Activated B cell treated with CpG ODN at 0.5 μM for 24 hours (primary cell): ENCODE measurements around the gene RPS19. TPM values are rescaled to one million over a fixed set of nuclear protein-coding genes. Genes with fewer than 3 reads are reported as not detected.

Experiments
- ATAC-seq: fragments of 200-7000 bp; cut with Tn5 transposase; one replicate; pipeline ENCODE4 v1.10.0; 2021; ENCODE audit warnings: low read depth, mild to moderate bottlenecking, moderate library complexity
- CTCF ChIA-PET: fragments of 350-600 bp; sonication (Branson Sonifier 250); formaldehyde crosslinking; loops from one replicate; lab custom pipeline; 2021; ENCODE audit warnings: antibody characterized with exemption; lab: Charles Lee
- POLR2A ChIA-PET: fragments of 350-600 bp; sonication (Branson Sonifier 250); formaldehyde crosslinking; loops from one replicate; lab custom pipeline; 2021; ENCODE audit warnings: antibody characterized with exemption; lab: Charles Lee
- DNase-seq: peaks from one replicate; pipeline ENCODE4 v3.0.0; 2022
- H3K27ac Mint-ChIP-seq: one replicate; pipeline ENCODE4 v1.8.0; 2020; ENCODE audit warnings: mixed read lengths
- H3K27me3 Mint-ChIP-seq: one replicate; pipeline ENCODE4 v1.8.0; 2021; ENCODE audit warnings: mixed read lengths
- H3K36me3 Mint-ChIP-seq: one replicate; pipeline ENCODE4 v1.8.0; 2021; ENCODE audit warnings: low read depth, mixed read lengths
- H3K4me1 Mint-ChIP-seq: one replicate; pipeline ENCODE4 v1.8.0; 2021; ENCODE audit warnings: mixed read lengths
- H3K4me3 Mint-ChIP-seq: one replicate; pipeline ENCODE4 v1.8.0; 2020; ENCODE audit warnings: mild to moderate bottlenecking, mixed read lengths
- H3K9me3 Mint-ChIP-seq: one replicate; pipeline ENCODE4 v1.8.0; 2020; ENCODE audit warnings: mixed read lengths
- intact Hi-C: fragments of 100-400 bp; cut with micrococcal nuclease; formaldehyde crosslinking; loops from one replicate; pipeline ENCODE4 v1.15.1; 2024
- total RNA-seq: library from RNA; stranded (reverse); gene quantifications from 2 replicates; pipeline ENCODE4 v1.2.3, GENCODE V29; 2022
- TF ChIP-seq, protein P1 (sequence below): fragments of 200-600 bp; IDR thresholded peaks from one replicate; pipeline ENCODE4 v1.8.0; 2022; ENCODE audit warnings: antibody characterized with exemption, mild to moderate bottlenecking

Gene RPS19
- total RNA-seq, 1 donor from 2014 or later = 4,196 TPM

- CTCF ChIA-PET = interaction anchor here (1.2 kb wide), 1 partner anchor 20 kb away, joined by 3 read pairs; no protein-coding TSS in a partner anchor
- Mint-ChIP-seq H3K27me3 (no peaks in the 10 kb centered on the region), H3K27ac (no peak overlapping the region), H3K4me1 (peaks cover 8% of the 10 kb centered on the region), H3K9me3 (no peaks in the 10 kb centered on the region), H3K36me3 (no peaks in the 10 kb centered on the region), H3K4me3 (no peak overlapping the region)
- TF ChIP-seq, protein P1, sequence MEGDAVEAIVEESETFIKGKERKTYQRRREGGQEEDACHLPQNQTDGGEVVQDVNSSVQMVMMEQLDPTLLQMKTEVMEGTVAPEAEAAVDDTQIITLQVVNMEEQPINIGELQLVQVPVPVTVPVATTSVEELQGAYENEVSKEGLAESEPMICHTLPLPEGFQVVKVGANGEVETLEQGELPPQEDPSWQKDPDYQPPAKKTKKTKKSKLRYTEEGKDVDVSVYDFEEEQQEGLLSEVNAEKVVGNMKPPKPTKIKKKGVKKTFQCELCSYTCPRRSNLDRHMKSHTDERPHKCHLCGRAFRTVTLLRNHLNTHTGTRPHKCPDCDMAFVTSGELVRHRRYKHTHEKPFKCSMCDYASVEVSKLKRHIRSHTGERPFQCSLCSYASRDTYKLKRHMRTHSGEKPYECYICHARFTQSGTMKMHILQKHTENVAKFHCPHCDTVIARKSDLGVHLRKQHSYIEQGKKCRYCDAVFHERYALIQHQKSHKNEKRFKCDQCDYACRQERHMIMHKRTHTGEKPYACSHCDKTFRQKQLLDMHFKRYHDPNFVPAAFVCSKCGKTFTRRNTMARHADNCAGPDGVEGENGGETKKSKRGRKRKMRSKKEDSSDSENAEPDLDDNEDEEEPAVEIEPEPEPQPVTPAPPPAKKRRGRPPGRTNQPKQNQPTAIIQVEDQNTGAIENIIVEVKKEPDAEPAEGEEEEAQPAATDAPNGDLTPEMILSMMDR = no peak
- intact Hi-C loops = no loop called here
- no peak for DNase-seq
- no peak for ATAC-seq
- POLR2A ChIA-PET = no interaction called here
Observed at GRCh38 chr19:41813911-41814310, 46.1 kb upstream of the RPS19 start.

GRCh38 chr19:41815301-41815700, 44.8 kb upstream of the RPS19 start:
- Mint-ChIP-seq H3K4me3 (no peak overlapping the region), H3K27me3 (no peaks in the 10 kb centered on the region), H3K27ac (no peak overlapping the region), H3K4me1 (peaks cover 8% of the 10 kb centered on the region), H3K36me3 (no peaks in the 10 kb centered on the region), H3K9me3 (no peaks in the 10 kb centered on the region)
- ATAC-seq = no peak
- intact Hi-C loops = no loop called here
- ChIA-PET POLR2A (no interaction called here), CTCF (no interaction called here)
- TF ChIP-seq, protein P1 = no peak
- DNase-seq = no peak

DNA sequence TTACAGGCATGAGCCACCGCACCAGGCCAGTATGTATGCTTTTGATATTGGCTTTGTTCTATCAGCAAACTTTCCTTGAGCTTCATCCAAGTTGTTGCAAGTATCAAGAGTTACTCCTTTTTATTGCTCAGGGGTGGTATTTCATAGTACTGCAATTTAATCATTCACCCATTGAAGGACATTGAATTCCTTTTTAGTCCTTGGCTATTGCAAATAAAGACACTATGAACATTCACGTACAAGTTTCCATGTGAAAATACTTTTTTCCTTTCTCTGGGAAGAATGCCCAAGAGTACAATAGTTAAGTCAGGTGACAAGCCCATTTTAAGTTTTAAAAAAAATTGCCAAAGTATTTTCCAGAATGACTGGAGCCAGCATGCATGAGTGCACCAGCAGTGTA, 43.3 kb upstream of the RPS19 start:
- no peak for DNase-seq
- Mint-ChIP-seq H3K9me3 (no peaks in the 10 kb centered on the region), H3K4me1 (no peaks in the 10 kb centered on the region), H3K4me3 (no peak overlapping the region), H3K27ac (no peak overlapping the region), H3K27me3 (peaks cover 5% of the 10 kb centered on the region), H3K36me3 (no peaks in the 10 kb centered on the region)
- ATAC-seq = no peak
- POLR2A ChIA-PET = no interaction called here
- intact Hi-C loops = no loop called here
- CTCF ChIA-PET = interaction anchor here (1.3 kb wide), 1 partner anchor 23 kb away, joined by 6 read pairs; no protein-coding TSS in a partner anchor
- TF ChIP-seq, protein P1 = no peak

GRCh38 chr19:41821003-41821735, 38.9 kb upstream of the RPS19 start:
- POLR2A ChIA-PET = interaction anchor here (1.0 to 1.8 kb wide), 2 partner anchors 28 to 68 kb away, joined by 3 to 9 read pairs; no protein-coding TSS in a partner anchor
- intact Hi-C loops = loop anchor here (1.0 to 5.0 kb wide), 3 partner anchors 28 to 179 kb away; no protein-coding TSS in a partner anchor

More at GRCh38 chr19:41821003-41821735, 38.9 kb upstream of the RPS19 start:
- no peak for DNase-seq
- Mint-ChIP-seq H3K4me3 (no peak overlapping the region), H3K9me3 (no peaks in the 10 kb centered on the region), H3K36me3 (no peaks in the 10 kb centered on the region), H3K27me3 (peaks cover 17% of the 10 kb centered on the region), H3K27ac (no peak overlapping the region), H3K4me1 (no peaks in the 10 kb centered on the region)
- ATAC-seq = peak; percentile 97
- TF ChIP-seq, protein P1 = no peak
- CTCF ChIA-PET = interaction anchor here (0.6 to 9.1 kb wide), 9 partner anchors 10 to 179 kb away, joined by 4 to 206 read pairs (median 10); partner anchors contain the start of genes CEACAM3 and CEACAM6
